Stimulated activated CD4-positive, alpha-beta T cell treated with anti-CD3 and anti-CD28 coated beads, Interleukin-15, amount 100 ng/mL, for 1 hour (primary cell): ENCODE data around the gene ARHGAP22.
"Not testable (repeated sequence)": the region's sequence is repeated elsewhere in the genome, so short reads cannot be mapped to it uniquely, and the experiment has no call there.

Experiments
- DNase-seq, 2 donors: peaks; one replicate each; pipeline ENCODE4 v3.0.0-alpha.2; 2020; ENCODE audit warnings: low read depth in 1 of 2, low spot score in 1 of 2

Gene ARHGAP22

GRCh38 chr10:48604991-48605508, at the start of gene ARHGAP22:
TSS of gene ARHGAP22 (minus strand) at chr10:48605073. CDS start at chr10:48604796, 277 bp downstream.
- DNase-seq: no peak

GRCh38 chr10:48653944-48654698, 49.2 kb upstream of the ARHGAP22 start:
- DNase-seq: no peak

- no peak for DNase-seq
Measured at GRCh38 chr10:48653347-48653746, 48.5 kb upstream of the ARHGAP22 start.

- DNase-seq: no peak
Measured at GRCh38 chr10:48652344-48652743, 47.5 kb upstream of the ARHGAP22 start.

- DNase-seq: no peak
Measured at GRCh38 chr10:48651839-48652238, 47.0 kb upstream of the ARHGAP22 start.

GRCh38 chr10:48651293-48651692, 46.4 kb upstream of the ARHGAP22 start:
- no peak for DNase-seq

- DNase-seq: no peak
Measured at GRCh38 chr10:48649349-48649944, 44.6 kb upstream of the ARHGAP22 start.

- DNase-seq: no peak
Measured at GRCh38 chr10:48648172-48648942, 43.5 kb upstream of the ARHGAP22 start.

- not testable (repeated sequence) for DNase-seq
Measured at GRCh38 chr10:48647073-48647472, 42.2 kb upstream of the ARHGAP22 start.

GRCh38 chr10:48645600-48645999, 40.7 kb upstream of the ARHGAP22 start:
- no peak for DNase-seq

GRCh38 chr10:48641099-48641690, 36.3 kb upstream of the ARHGAP22 start:
- DNase-seq: not testable (repeated sequence)

- no peak for DNase-seq
Measured at GRCh38 chr10:48640326-48640725, 35.5 kb upstream of the ARHGAP22 start.

GRCh38 chr10:48639632-48640031, 34.8 kb upstream of the ARHGAP22 start:
- DNase-seq: no peak

GRCh38 chr10:48638739-48639527, 34.1 kb upstream of the ARHGAP22 start:
- DNase-seq: no peak

- DNase-seq: no peak
Measured at GRCh38 chr10:48638158-48638557, 33.3 kb upstream of the ARHGAP22 start.

- no peak for DNase-seq
Measured at GRCh38 chr10:48636901-48637300, 32.0 kb upstream of the ARHGAP22 start.

GRCh38 chr10:48636231-48636630, 31.4 kb upstream of the ARHGAP22 start:
- DNase-seq: no peak

GRCh38 chr10:48634984-48635557, 30.2 kb upstream of the ARHGAP22 start:
- DNase-seq: no peak

- DNase-seq: no peak
Measured at GRCh38 chr10:48634198-48634983, 29.5 kb upstream of the ARHGAP22 start.
